MG63 (cell line): ENCODE results near the gene WDR36. TPM values are rescaled to one million over a fixed set of nuclear protein-coding genes. Genes with fewer than 3 reads are reported as not detected.

Experiments
- DNase-seq: peaks from one replicate; pipeline ENCODE4 v3.0.0-alpha.2; 2020
- H3K27me3 ChIP-seq: fragments of 250-450 bp; sonication (Bioruptor Pico); 2 replicates; pipeline ENCODE4 v1.5.1; 2020; ENCODE audit warnings: mild to moderate bottlenecking, moderate library complexity
- H3K36me3 ChIP-seq: fragments of 250-450 bp; sonication (Bioruptor Pico); 2 replicates; pipeline ENCODE4 v1.5.1; 2020; ENCODE audit warnings: mild to moderate bottlenecking, moderate library complexity
- H3K4me3 ChIP-seq: fragments of 250-450 bp; sonication (Bioruptor Pico); 2 replicates; pipeline ENCODE4 v1.5.1; 2020; ENCODE audit warnings: mild to moderate bottlenecking, moderate library complexity
- H3K9me3 ChIP-seq: fragments of 250-450 bp; sonication (Bioruptor Pico); 2 replicates; pipeline ENCODE4 v1.5.1; 2020; ENCODE audit warnings: mild to moderate bottlenecking, moderate library complexity
- total RNA-seq: library from RNA; depleted of rRNA; stranded (reverse); fragments of >200 nt; shearing (Covaris generic); gene quantifications from 2 replicates; pipeline ENCODE4 v1.2.3, GENCODE V29; 2014; ENCODE audit warnings: low replicate concordance; rRNA removed

The WDR36 gene
- total RNA-seq: 36.4 and 41.8 TPM in 2 replicates

- Histone ChIP-seq H3K4me3 (peak within 1 kb of the TSS; percentile 100), H3K27me3 (no peaks in the 10 kb centered on the region), H3K9me3 (peaks cover 4% of the 10 kb centered on the region), H3K36me3 (peaks cover 43% of the 10 kb centered on the region)
- peak; percentile 94 for DNase-seq
These were observed at the start of gene WDR36 for GRCh38 chr5:111092062-111092853. Gene WDR36 (plus strand): TSS chr5:111092348. CDS start chr5:111092457, 109 bp downstream.

GRCh38 chr5:111043712-111044506 lies 48.2 kb upstream of the WDR36 start:
- Histone ChIP-seq H3K4me3 (no peak overlapping the region), H3K36me3 (no peaks in the 10 kb centered on the region)
- peak; percentile 72 for DNase-seq

GRCh38 chr5:111058064-111058463 lies 34.1 kb upstream of the WDR36 start:
- H3K9me3 ChIP-seq: peaks cover 8% of the 10 kb centered on the region
- no peak overlapping the region for H3K4me3 ChIP-seq
- no peaks in the 10 kb centered on the region for H3K27me3 ChIP-seq
- H3K36me3 ChIP-seq: no peaks in the 10 kb centered on the region
- DNase-seq: no peak

More at GRCh38 chr5:111043712-111044506, 48.2 kb upstream of the WDR36 start:
- no peaks in the 10 kb centered on the region for H3K9me3 ChIP-seq
- H3K27me3 ChIP-seq: no peaks in the 10 kb centered on the region

GRCh38 chr5:111060169-111060568 lies 32.0 kb upstream of the WDR36 start:
- no peak for DNase-seq
- H3K4me3 ChIP-seq: no peak overlapping the region
- no peaks in the 10 kb centered on the region for H3K27me3 ChIP-seq
- H3K9me3 ChIP-seq: peaks cover 6% of the 10 kb centered on the region
- H3K36me3 ChIP-seq: no peaks in the 10 kb centered on the region

- Histone ChIP-seq H3K9me3 (peaks cover 6% of the 10 kb centered on the region), H3K27me3 (no peaks in the 10 kb centered on the region), H3K4me3 (no peak overlapping the region), H3K36me3 (no peaks in the 10 kb centered on the region)
- DNase-seq: no peak
These were observed 30.5 kb upstream of the WDR36 start for GRCh38 chr5:111061618-111062017.

GRCh38 chr5:111063709-111064322 lies 28.3 kb upstream of the WDR36 start:
- no peak for DNase-seq
- no peak overlapping the region for H3K4me3 ChIP-seq
- H3K27me3 ChIP-seq: no peaks in the 10 kb centered on the region
- H3K36me3 ChIP-seq: no peaks in the 10 kb centered on the region
- H3K9me3 ChIP-seq: peaks cover 3% of the 10 kb centered on the region; the same call in 1 of the 2 replicates

GRCh38 chr5:111066261-111066938 lies 25.7 kb upstream of the WDR36 start:
- no peak for DNase-seq
- no peaks in the 10 kb centered on the region for H3K9me3 ChIP-seq

GRCh38 chr5:111068213-111068612 lies 23.9 kb upstream of the WDR36 start:
- no peaks in the 10 kb centered on the region for H3K27me3 ChIP-seq
- DNase-seq: no peak
- H3K36me3 ChIP-seq: no peaks in the 10 kb centered on the region
- H3K9me3 ChIP-seq: no peaks in the 10 kb centered on the region
- H3K4me3 ChIP-seq: no peak overlapping the region

More at GRCh38 chr5:111066261-111066938, 25.7 kb upstream of the WDR36 start:
- H3K36me3 ChIP-seq: no peaks in the 10 kb centered on the region
- H3K4me3 ChIP-seq: no peak overlapping the region
- no peaks in the 10 kb centered on the region for H3K27me3 ChIP-seq

- Histone ChIP-seq H3K9me3 (no peaks in the 10 kb centered on the region), H3K27me3 (no peaks in the 10 kb centered on the region), H3K36me3 (no peaks in the 10 kb centered on the region), H3K4me3 (no peak overlapping the region)
- no peak for DNase-seq
These were observed 22.3 kb upstream of the WDR36 start for GRCh38 chr5:111069839-111070238.

GRCh38 chr5:111070272-111071134 lies 21.6 kb upstream of the WDR36 start:
- H3K36me3 ChIP-seq: no peaks in the 10 kb centered on the region
- no peak for DNase-seq
- no peaks in the 10 kb centered on the region for H3K27me3 ChIP-seq
- no peak overlapping the region for H3K4me3 ChIP-seq
- H3K9me3 ChIP-seq: no peaks in the 10 kb centered on the region

- no peak for DNase-seq
These were observed 20.7 kb upstream of the WDR36 start, which contains the start of gene TSLP for GRCh38 chr5:111071413-111071812. Gene TSLP (plus strand): TSS chr5:111071713. CDS start chr5:111071891, 178 bp downstream.

GRCh38 chr5:111072949-111073682 lies 19.0 kb upstream of the WDR36 start:
- peak; percentile 74 for DNase-seq
- H3K27me3 ChIP-seq: no peaks in the 10 kb centered on the region

More at GRCh38 chr5:111071413-111071812, 20.7 kb upstream of the WDR36 start, which contains the start of gene TSLP:
- Histone ChIP-seq H3K4me3 (no peak within 1 kb of the TSS), H3K27me3 (no peaks in the 10 kb centered on the region), H3K36me3 (peaks cover 3% of the 10 kb centered on the region; the same call in 1 of the 2 replicates), H3K9me3 (no peaks in the 10 kb centered on the region)

GRCh38 chr5:111074244-111074643 lies 17.9 kb upstream of the WDR36 start:
- Histone ChIP-seq H3K4me3 (peak overlapping the region; percentile 56), H3K36me3 (peaks cover 3% of the 10 kb centered on the region; the same call in 1 of the 2 replicates), H3K9me3 (no peaks in the 10 kb centered on the region), H3K27me3 (no peaks in the 10 kb centered on the region)
- no peak for DNase-seq

More at GRCh38 chr5:111072949-111073682, 19.0 kb upstream of the WDR36 start:
- Histone ChIP-seq H3K9me3 (no peaks in the 10 kb centered on the region), H3K4me3 (peak overlapping the region; percentile 56), H3K36me3 (peaks cover 3% of the 10 kb centered on the region; the same call in 1 of the 2 replicates)

- Histone ChIP-seq H3K9me3 (no peaks in the 10 kb centered on the region), H3K27me3 (no peaks in the 10 kb centered on the region), H3K36me3 (peaks cover 3% of the 10 kb centered on the region; the same call in 1 of the 2 replicates), H3K4me3 (no peak overlapping the region)
- DNase-seq: peak; percentile 80
These were observed 16.6 kb upstream of the WDR36 start for GRCh38 chr5:111075520-111075919.

- H3K4me3 ChIP-seq: no peak overlapping the region
- no peak for DNase-seq
These were observed 16.1 kb upstream of the WDR36 start for GRCh38 chr5:111076091-111076490.

More at GRCh38 chr5:111076091-111076490, 16.1 kb upstream of the WDR36 start:
- Histone ChIP-seq H3K36me3 (peaks cover 3% of the 10 kb centered on the region; the same call in 1 of the 2 replicates), H3K9me3 (0 out of 2 replicates have a peak, but pooled peaks cover 4% of the 10 kb centered on the region), H3K27me3 (no peaks in the 10 kb centered on the region)
